ENCODE results near the gene AKAP17A. TPM values are rescaled to one million over a fixed set of nuclear protein-coding genes. Genes with fewer than 3 reads are reported as not detected.
A peak's percentile ranks its signal among the peaks of the same experiment; 100 is the strongest.

AKAP17A gene
- total RNA-seq, 6 experiments from 2014 or later, result 21.4 to 24.6 (median 23.6) TPM

DNA sequence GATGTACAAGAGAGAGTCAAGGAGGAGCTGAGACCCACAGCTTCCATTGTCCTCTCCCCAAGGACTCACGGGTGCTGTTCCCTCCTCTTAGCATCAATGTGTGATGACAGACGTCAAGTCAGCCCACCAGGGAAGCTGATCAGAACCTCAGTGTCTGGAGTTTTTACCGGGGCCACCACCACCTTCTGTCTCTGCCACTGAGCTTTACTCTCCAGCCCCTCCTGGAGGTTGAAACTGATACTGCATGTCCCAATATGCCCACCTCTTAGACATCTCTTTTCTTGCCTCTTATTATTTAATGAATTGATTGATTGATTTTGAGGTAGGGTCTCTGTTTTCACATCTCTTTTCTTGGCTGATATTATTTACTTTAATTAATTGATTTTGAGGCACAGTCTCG is 10.3 kb upstream of the AKAP17A start:
- Mint-ChIP-seq H3K4me1 (ENCODE audit: low read depth) (peaks cover 12% of the 10 kb centered on the region), H3K9me3 (no peaks in the 10 kb centered on the region)
- TF ChIP-seq, protein P1, sequence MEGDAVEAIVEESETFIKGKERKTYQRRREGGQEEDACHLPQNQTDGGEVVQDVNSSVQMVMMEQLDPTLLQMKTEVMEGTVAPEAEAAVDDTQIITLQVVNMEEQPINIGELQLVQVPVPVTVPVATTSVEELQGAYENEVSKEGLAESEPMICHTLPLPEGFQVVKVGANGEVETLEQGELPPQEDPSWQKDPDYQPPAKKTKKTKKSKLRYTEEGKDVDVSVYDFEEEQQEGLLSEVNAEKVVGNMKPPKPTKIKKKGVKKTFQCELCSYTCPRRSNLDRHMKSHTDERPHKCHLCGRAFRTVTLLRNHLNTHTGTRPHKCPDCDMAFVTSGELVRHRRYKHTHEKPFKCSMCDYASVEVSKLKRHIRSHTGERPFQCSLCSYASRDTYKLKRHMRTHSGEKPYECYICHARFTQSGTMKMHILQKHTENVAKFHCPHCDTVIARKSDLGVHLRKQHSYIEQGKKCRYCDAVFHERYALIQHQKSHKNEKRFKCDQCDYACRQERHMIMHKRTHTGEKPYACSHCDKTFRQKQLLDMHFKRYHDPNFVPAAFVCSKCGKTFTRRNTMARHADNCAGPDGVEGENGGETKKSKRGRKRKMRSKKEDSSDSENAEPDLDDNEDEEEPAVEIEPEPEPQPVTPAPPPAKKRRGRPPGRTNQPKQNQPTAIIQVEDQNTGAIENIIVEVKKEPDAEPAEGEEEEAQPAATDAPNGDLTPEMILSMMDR (IDR thresholded peaks at IDR 0.05), result peak; percentile 89

DNA sequence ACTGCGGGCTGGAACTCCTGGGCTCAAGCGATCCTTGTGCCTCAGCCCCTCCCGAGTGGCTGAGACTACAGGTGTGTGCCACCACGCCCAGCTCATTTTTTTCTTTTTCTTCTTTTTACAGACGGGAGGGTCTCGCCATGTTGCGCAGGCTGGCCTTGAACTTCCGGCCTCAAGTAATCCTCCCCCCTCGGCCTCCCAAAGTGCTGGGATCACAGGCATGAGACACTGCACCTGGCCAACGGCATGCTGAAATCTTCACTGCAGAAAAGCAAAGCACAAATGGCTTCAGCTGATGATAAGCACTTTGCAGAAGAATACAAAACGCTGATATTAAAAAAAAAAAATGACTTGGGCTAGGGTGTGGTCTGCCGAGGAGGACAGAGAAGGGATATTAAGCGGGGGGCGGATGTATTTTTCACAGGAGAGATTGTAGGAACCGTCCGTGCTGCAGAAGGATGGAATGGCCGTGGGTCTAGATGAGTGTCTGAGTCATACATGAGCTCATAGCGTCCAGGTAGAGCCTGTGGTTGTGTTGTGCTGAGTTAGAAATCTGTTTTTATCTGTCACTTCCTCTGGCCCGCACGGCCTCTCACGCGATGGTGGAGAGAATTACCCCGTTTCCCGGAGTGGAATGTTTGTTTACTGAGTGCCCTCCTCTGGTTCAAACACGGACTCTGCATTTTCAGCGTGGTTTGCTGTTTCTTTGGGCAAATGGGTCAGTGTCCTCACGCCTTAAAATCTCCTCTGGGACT is 8.5 kb upstream of the AKAP17A start:
- Mint-ChIP-seq H3K27ac (peak overlapping the region; percentile 48; the same call in 1 of the 2 replicates), H3K27me3 (ENCODE audit: insufficient read depth) (peaks cover 2% of the 10 kb centered on the region; the same call in 1 of the 2 replicates), H3K4me1 (ENCODE audit: low read depth) (peaks cover 12% of the 10 kb centered on the region), H3K9me3 (no peaks in the 10 kb centered on the region), H3K4me3 (peak overlapping the region; percentile 49; the same call in 1 of the 2 replicates), H3K36me3 (ENCODE audit: low read depth) (no peaks in the 10 kb centered on the region)
- peak; percentile 50 for DNase-seq
- TF ChIP-seq, protein P1 (IDR thresholded peaks at IDR 0.05), result no peak

More for the DNA sequence above, 10.3 kb upstream of the AKAP17A start:
- Mint-ChIP-seq H3K36me3 (ENCODE audit: low read depth) (no peaks in the 10 kb centered on the region), H3K27me3 (ENCODE audit: insufficient read depth) (peaks cover 2% of the 10 kb centered on the region; the same call in 1 of the 2 replicates), H3K27ac (no peak overlapping the region), H3K4me3 (no peak overlapping the region)
- peak; percentile 16 for DNase-seq

DNA sequence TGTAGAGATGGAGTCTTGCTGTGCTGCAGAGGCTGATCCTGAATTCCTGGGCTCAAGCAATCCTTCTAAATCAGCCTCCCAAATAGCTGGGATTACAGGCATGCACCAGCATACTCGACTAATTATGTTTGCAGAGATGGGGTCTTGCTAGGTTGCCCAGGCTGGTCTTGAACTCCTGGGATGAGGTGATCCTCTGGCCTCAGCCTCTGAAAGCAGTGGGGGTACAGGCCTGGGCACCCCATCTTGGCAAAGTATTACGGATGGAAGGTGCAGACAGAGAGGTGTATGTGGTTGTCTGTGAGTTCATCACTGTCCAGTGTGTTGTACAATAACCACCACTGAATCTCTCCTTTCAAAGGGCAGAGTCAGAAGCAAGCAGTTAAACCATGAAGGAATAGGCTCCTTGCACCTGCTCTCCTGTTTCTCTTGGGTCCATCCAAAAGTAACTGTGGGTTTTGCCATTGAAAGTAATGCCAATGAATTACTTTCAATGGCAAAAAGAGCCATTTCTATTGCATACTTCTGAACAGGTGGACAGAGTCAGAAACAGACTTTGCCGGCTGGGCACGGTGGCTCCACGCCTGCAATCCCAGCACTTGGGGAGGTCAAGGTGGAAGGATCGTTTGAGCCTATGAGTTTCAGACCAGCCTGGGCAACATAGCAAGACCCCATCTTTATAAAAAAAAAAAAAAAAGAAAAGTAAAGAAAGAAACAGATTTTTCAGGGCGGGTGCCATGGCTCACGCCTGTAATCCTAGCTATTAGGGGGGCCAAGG is 7.0 kb upstream of the AKAP17A start:
- no peak overlapping the region for H3K4me3 Mint-ChIP-seq
- no peak for DNase-seq
- H3K27ac Mint-ChIP-seq, result no peak overlapping the region
- peaks cover 2% of the 10 kb centered on the region; the same call in 1 of the 2 replicates for H3K27me3 Mint-ChIP-seq (ENCODE audit: insufficient read depth)
- no peaks in the 10 kb centered on the region for H3K9me3 Mint-ChIP-seq
- TF ChIP-seq, protein P1 (IDR thresholded peaks at IDR 0.05), result no peak
- no peaks in the 10 kb centered on the region for H3K36me3 Mint-ChIP-seq (ENCODE audit: low read depth)
- peaks cover 12% of the 10 kb centered on the region for H3K4me1 Mint-ChIP-seq (ENCODE audit: low read depth)

DNA sequence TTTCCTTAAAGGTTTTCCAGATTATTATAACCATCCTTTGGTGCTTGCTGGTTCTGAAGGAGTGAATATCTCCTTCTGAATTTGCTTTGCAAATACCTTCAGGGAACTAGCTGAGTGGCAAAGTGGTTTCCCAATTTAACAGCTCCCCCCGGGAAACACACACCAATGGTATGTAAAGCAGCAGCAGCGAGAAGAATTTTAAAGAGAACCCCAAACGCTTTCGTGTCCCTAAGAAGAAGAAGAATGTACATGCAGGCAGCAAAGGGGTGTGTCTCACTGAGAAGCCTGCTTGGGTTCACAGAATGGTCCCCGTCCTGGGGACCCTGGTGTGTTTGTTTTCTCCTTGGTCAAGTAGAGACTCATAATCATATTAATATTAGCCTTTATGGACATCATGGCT is 4.2 kb upstream of the AKAP17A start:
- DNase-seq, result no peak
- H3K27me3 Mint-ChIP-seq (ENCODE audit: insufficient read depth), result no peaks in the 10 kb centered on the region

More for the DNA sequence above, 4.2 kb upstream of the AKAP17A start:
- Mint-ChIP-seq H3K27ac (no peak overlapping the region), H3K36me3 (ENCODE audit: low read depth) (no peaks in the 10 kb centered on the region), H3K4me1 (ENCODE audit: low read depth) (peaks cover 12% of the 10 kb centered on the region), H3K4me3 (no peak overlapping the region), H3K9me3 (no peaks in the 10 kb centered on the region)
- TF ChIP-seq, protein P1 (IDR thresholded peaks at IDR 0.05), result no peak

Data from HFFc6 (cell line).